H4 (cell line): Measurements from ENCODE around the gene CARD10. TPM values are rescaled to one million over a fixed set of nuclear protein-coding genes. Genes with fewer than 3 reads are reported as not detected.
"Not testable (repeated sequence)": the region's sequence is repeated elsewhere in the genome, so short reads cannot be mapped to it uniquely, and the experiment has no call there.

Experiments
- DNase-seq: peaks from one replicate; pipeline ENCODE4 v3.0.0-alpha.2; 2015; ENCODE audit warnings: low spot score
- total RNA-seq: library from RNA; depleted of rRNA; stranded (reverse); fragments of >200 nt; shearing (Covaris generic); gene quantifications from 2 replicates; pipeline ENCODE4 v1.2.3, GENCODE V29; 2014

CARD10 gene
- total RNA-seq, 1 experiment from 2014 or later, result 2.8 TPM

- no peak for DNase-seq
Observed at GRCh38 chr22:37557321-37558001, 38.2 kb upstream of the CARD10 start.

DNA sequence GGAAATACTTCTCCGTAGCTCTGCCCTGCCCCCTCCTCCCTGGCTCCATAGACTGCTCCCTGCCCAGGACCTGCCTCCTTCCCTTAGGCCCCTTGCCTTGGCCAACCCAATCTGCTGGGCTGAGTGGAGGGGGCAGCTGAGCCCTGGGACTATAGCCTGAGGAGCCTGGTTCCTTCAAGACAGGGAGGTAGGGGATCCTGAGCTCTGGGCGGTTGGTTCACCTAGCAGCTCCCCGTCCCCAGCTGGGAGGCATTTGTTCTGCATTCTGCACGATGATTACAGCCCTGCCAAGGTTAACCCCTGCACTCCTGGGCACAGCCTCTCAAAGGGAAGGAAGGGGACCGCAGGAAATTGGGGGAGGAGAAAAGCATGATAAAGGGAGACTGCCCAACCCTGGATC is 37.5 kb upstream of the CARD10 start:
- no peak for DNase-seq

- no peak for DNase-seq
Observed at GRCh38 chr22:37555029-37555428, 35.8 kb upstream of the CARD10 start.

- DNase-seq, result no peak
Observed at GRCh38 chr22:37553725-37554124, 34.5 kb upstream of the CARD10 start.

GRCh38 chr22:37552524-37553163 is 33.4 kb upstream of the CARD10 start:
- no peak for DNase-seq

DNA sequence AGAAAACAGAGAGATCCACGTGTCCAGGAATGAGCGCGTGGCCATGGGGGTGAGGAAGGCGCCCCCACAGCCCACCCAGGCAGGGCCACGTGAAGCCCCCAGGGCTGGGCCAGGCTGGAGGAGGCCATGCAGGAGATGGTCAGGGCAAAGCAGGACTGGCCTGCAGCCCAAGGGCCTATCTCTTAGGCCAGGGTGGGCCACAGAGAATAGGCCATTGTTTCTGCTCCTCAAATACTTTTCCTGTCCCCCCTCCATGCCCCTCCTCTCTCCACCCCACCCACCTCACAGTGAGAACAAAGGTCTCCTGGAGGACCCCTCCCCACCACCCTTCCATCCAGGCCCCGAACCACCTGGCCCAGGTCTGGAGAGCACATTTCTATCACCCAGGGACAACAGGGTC is 32.8 kb upstream of the CARD10 start:
- no peak for DNase-seq

DNA sequence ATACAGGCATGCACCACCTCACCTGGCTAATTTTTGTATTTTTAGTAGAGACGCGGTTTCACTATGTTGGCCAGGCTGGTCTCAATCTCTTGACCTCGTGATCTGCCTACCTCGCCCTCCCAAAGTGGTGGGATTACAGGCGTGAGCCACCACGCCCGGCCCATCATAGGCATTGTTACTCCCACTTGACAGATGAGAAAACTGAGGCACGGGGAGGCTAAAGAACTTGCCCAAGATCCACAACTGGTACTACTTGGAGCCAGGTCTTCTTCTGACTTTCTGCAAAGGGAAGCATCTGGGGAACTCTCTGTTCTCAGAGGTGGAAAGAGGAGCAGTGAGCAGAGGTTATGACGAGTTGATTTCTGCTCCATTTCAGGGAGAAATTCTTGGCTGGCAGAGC is 31.7 kb upstream of the CARD10 start:
- not testable (repeated sequence) for DNase-seq

- no peak for DNase-seq
Observed at GRCh38 chr22:37549704-37550059, 30.5 kb upstream of the CARD10 start.

GRCh38 chr22:37547251-37547741 is 28.1 kb upstream of the CARD10 start:
- no peak for DNase-seq

DNA sequence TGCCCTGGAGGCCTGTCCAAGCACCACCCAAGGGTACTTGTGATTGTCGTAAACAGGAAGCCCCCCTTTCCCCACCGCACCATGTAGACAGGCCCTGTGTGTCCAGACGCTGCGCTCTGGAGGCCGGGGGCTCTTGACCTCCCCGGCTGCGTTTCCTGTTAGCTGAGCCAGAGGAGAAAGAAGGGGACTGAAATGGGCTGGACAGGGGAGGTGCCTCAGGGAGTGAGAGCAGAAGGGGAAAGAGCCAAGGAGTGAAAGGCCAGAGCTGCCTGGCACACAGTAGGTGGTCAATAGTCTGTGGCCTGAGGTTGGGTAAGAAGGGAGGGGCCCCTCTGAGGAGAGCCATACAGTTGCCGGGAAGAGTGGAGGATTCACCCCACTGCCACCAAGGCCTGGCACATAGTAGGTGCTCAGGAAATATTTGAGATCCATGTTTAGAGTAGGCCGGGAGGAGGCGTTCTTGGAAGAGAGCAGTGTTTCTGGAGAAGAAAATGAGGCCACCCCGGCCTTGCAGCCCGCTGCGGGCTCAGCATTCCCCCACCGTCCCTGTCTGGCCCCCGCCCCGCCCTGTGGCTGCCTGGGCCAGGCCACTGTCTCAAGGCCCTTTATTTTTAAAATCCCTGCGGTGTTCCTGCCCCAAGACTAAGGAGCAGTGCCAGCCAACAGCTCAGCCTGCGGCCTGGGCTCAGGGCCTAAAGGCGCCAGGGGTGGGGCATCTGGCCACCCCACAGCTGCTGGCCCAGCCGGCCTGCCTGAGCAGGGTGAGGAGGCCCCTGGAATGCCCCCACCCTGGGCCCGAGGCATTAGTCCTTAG is 27.4 kb upstream of the CARD10 start:
- peak; percentile 49 for DNase-seq

- peak; percentile 74 for DNase-seq
Observed at GRCh38 chr22:37545703-37546436, 26.7 kb upstream of the CARD10 start.

- peak; percentile 40 for DNase-seq
Observed at GRCh38 chr22:37544955-37545702, 25.9 kb upstream of the CARD10 start.

DNA sequence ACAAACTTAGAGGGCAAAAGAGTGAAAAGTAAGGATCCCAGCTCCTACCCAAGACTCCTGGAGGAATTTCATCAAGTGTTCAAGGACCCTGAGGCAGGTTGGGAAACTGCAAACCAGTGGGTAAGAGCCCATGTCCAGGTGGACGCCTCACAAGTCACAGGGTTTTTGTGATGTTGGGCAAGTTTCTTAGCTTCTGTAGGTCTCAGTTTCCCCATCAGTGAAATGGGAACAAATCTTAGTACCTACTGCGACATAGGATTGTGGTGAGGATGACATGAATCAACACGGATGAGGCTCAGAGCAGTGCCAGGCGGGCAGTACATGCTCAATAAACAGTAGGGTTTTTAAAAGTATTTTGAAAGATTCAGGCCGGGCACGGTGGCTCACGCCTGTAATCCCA is 23.7 kb upstream of the CARD10 start:
- no peak for DNase-seq

DNA sequence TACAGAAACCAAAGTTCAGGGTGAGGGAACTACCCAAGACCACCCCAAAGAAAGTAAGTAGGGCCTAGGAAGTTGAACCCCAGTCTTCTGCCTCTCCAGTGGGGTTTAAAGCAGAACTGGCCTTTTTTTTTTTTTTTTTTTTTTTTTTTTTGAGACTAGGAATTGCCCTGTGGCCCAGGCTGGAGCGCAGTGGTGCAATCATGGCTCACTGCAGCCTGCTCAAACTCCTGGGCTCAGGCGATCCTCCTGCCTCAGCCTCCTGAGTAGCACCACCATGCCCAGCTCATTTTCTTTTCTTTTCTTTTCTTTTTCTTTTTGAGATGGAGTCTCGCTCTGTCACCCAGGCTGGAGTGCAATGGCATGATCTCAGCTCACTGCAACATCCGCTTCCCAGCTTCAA is 23.2 kb upstream of the CARD10 start:
- not testable (repeated sequence) for DNase-seq

GRCh38 chr22:37539790-37540189 is 20.6 kb upstream of the CARD10 start:
- DNase-seq, result not testable (repeated sequence)

DNA sequence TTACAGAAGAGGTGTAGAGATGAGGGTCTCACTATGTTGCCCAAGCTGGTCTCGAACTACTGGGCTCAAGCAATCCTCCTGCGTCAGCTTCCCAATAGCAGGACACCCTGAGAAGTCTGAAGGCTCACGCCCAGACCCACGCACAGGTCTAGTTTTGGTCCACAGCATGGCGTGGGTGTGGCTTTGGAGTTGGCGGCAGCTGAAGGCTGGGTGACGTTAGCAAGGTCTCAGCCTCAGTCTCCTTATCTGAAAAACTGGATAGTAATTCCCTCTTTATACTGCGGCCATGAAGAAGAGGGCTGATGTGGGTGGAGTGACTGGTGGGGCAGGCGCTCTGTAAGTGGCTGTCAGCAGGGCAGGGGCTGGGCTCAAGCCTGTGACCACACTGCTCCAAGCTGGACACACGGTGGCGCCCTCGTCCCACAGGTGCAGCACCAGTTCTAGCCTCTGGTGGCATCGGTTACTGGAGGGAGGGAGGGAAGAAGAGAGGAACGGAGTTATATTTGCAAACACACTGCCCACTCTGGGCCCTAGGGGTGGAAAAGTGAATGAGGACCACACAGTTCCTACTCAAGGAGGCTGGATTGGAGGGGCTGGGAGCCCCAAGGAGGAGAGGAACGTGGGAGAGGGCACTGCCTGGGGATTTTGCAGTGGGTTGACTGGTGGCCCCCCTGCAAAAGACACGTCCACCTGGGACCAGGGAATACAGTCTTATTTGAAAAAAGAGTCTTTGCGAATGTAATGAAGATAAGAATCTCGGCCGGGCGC is 19.6 kb upstream of the CARD10 start:
- peak; percentile 91 for DNase-seq

- no peak for DNase-seq
Observed at GRCh38 chr22:37535159-37535558, 15.9 kb upstream of the CARD10 start.

DNA sequence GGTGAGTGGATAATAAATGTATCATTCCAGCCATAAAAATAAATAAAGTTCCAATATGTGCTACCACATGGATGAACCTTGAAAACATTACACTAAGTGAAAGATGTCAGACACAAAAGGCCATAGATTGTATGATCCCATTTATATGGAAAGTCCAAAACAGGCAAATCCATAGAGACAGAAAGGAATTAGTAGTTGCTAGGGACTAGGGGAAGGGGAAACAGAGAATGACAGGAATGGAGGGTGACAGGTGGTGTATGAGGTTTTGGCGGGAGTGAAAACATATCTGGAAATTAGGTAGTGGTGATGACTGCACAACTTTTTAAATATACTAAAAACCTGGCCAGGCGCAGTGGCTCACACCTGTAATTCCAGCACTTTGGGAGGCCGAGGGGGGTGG is 15.2 kb upstream of the CARD10 start:
- DNase-seq, result no peak

- DNase-seq, result peak; percentile 60
Observed at GRCh38 chr22:37533995-37534394, 14.8 kb upstream of the CARD10 start.

DNA sequence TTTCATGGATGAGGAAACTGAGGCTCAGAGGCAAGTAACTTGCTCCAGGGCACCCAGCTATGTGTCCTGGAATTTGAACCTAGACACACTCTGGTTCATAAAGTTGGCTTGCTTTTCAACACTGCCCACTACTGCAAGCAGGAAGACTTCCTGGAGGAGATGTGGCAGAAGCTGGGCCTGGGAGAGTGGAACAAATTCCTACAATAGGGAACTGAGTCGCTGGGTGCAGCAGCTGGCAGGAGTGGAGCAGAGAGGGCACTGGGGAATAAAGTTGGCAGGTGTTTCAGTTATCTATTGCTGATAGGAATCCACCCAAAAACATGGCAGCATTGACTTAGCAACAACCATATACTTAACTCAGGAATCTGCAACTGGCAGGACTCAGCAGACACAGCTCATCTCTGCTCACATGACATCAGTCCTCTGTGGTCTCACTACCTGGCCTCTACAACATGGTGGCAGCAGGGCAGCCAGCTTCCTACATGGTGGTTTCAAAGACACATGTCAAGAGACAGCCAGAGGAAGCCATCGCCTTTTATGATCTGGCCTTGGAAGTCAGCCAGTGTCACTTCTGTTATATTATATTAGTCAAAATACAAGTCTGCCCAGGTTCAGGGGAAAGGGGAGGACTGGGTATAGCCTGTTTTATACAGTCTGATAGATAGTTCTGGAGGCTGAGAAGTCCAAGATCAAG is 10.6 kb upstream of the CARD10 start:
- DNase-seq, result no peak
